ENCODE data around the gene MICB. TPM values are rescaled to one million over a fixed set of nuclear protein-coding genes. Genes with fewer than 3 reads are reported as not detected.

MICB gene
- total RNA-seq, 4 donors from 2014 or later, result 1.7 to 4.8 (median 2.0) TPM

DNA sequence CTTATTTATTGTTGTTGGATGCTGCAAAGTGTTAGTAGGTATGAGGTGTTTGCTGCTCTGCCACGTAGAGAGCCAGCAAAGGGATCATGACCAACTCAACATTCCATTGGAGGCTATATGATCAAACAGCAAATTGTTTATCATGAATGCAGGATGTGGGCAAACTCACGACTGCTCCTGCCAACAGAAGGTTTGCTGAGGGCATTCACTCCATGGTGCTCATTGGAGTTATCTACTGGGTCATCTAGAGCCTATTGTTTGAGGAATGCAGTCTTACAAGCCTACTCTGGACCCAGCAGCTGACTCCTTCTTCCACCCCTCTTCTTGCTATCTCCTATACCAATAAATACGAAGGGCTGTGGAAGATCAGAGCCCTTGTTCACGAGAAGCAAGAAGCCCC lies 12.1 kb downstream of the MICB start:
- Histone ChIP-seq H3K4me1 (no peaks in the 10 kb centered on the region), H3K36me3 (peaks cover 0 to 22% of the 10 kb centered on the region in 2 donors), H3K9me3 (no peaks in the 10 kb centered on the region), H3K27ac (no peak overlapping the region), H3K4me3 (no peak overlapping the region), H3K27me3 (peaks cover 32% of the 10 kb centered on the region)
- TF ChIP-seq EP300 (IDR thresholded peaks at IDR 0.05), result no peak
- TF ChIP-seq, protein P1, sequence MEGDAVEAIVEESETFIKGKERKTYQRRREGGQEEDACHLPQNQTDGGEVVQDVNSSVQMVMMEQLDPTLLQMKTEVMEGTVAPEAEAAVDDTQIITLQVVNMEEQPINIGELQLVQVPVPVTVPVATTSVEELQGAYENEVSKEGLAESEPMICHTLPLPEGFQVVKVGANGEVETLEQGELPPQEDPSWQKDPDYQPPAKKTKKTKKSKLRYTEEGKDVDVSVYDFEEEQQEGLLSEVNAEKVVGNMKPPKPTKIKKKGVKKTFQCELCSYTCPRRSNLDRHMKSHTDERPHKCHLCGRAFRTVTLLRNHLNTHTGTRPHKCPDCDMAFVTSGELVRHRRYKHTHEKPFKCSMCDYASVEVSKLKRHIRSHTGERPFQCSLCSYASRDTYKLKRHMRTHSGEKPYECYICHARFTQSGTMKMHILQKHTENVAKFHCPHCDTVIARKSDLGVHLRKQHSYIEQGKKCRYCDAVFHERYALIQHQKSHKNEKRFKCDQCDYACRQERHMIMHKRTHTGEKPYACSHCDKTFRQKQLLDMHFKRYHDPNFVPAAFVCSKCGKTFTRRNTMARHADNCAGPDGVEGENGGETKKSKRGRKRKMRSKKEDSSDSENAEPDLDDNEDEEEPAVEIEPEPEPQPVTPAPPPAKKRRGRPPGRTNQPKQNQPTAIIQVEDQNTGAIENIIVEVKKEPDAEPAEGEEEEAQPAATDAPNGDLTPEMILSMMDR (IDR thresholded peaks at IDR 0.05), result no peak
- WGBS, 2 donors (ENCODE audit: low coverage in 1 of 2), result 53 to 95% methylated on average over 2 to 4 of the region's 4 CpGs
- ATAC-seq, result no peak

DNA sequence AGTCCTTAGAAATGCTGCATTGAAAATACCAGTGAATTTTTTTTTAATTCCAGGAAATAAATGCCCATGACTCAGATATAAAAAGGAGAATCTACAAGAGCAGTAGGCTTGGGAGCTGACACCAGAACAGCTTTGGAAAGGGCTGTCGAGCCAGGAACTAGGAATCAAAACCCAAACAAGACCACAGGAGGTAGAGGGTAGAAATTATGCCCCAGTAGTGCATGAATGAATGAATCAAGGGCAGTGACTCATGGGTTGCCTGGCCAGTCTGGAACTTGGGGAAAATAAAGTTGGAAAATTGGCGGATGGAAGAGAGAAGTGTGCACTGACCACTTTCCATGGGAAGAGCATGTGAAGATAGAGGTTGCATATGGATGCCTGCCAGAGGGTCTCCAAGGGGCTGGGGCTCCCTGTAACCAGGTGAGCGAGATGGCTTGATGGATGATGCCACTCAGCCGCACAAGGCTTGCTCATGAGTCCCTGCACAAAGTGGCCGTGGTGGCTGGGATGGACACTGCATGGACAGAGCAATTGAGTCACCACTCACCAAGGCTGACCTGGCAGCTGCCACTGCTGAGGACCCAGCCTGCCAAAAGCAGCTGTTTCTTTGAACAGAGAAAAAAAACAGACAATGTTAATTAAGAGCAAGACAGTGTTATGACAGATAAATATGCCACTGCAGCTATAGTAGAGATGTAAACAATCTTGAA lies 15.7 kb downstream of the MICB start:
- no peaks in the 10 kb centered on the region for H3K36me3 ChIP-seq
- H3K27me3 ChIP-seq, result peaks cover 23% of the 10 kb centered on the region
- WGBS, 2 donors (ENCODE audit: low coverage in 1 of 2), result 63 to 65% methylated on average over 3 to 4 of the region's 5 CpGs
- no peak for TF ChIP-seq POLR2A (IDR thresholded peaks at IDR 0.05)
- TF ChIP-seq POLR2AphosphoS5 (IDR thresholded peaks at IDR 0.05), result no peak
- TF ChIP-seq, protein P1 (IDR thresholded peaks at IDR 0.05), result no peak
- no peak for TF ChIP-seq EP300 (IDR thresholded peaks at IDR 0.05)
- ATAC-seq, result no peak
- H3K4me3 ChIP-seq, result no peak overlapping the region
- H3K4me1 ChIP-seq, result no peaks in the 10 kb centered on the region
- no peaks in the 10 kb centered on the region for H3K9me3 ChIP-seq
- no peak overlapping the region for H3K27ac ChIP-seq

DNA sequence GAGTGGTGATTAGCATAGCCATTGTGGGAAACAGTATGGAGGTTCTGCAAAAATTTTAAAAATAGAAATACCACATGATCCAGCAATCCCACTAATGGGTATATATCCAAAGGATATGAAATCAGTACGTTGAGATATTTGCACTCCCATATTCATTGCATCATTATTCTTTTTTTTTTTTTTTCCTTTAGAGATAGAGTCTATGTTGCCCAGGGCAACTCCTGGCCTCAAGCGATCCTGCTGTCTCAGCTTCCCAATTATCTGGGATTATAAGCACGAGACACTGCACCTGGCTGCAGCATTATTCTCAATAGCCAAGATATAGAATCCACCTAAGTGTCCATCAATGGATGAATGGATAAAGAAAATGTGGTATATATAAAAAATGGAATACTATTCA lies 23.9 kb downstream of the MICB start:
- Histone ChIP-seq H3K36me3 (no peaks in the 10 kb centered on the region), H3K4me1 (no peaks in the 10 kb centered on the region), H3K27ac (no peak overlapping the region), H3K27me3 (no peaks in the 10 kb centered on the region), H3K4me3 (no peak overlapping the region), H3K9me3 (no peaks in the 10 kb centered on the region)
- 68 to 86% methylated on average over 2 to 3 of the region's 3 CpGs for WGBS, 2 donors (ENCODE audit: low coverage in 1 of 2)
- TF ChIP-seq POLR2AphosphoS5 (IDR thresholded peaks at IDR 0.05) (no peak), POLR2A (IDR thresholded peaks at IDR 0.05) (no peak)
- TF ChIP-seq, protein P1 (IDR thresholded peaks at IDR 0.05), result no peak
- ATAC-seq, result no peak

DNA sequence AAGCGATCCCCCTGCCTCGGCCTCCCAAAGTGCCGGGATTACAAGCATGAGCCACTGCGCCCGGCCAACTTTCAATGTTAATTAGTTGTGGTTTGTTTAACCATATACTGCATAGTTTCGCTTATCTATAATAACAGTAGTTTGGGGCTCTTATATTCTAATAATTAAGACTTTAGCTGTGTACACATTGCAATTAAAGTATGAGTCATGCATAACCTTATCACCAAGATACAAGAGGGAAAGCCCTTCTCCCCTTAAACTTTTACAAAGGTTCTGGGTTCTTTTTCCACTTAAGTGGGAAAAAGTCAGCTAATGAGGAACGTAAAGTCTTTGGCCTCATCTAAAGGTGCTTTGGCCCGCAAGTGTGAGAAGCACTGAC lies 27.6 kb downstream of the MICB start:
- Histone ChIP-seq H3K27me3 (no peaks in the 10 kb centered on the region), H3K4me1 (no peaks in the 10 kb centered on the region), H3K27ac (no peak overlapping the region), H3K4me3 (no peak overlapping the region), H3K9me3 (no peaks in the 10 kb centered on the region), H3K36me3 (peaks cover 0 to 13% of the 10 kb centered on the region in 2 donors)
- WGBS, 2 donors (ENCODE audit: low coverage in 1 of 2), result 60 to 90% methylated on average over 2 to 7 of the region's 8 CpGs
- no peak for ATAC-seq
- no peak for TF ChIP-seq POLR2A (IDR thresholded peaks at IDR 0.05)
- no peak for TF ChIP-seq POLR2AphosphoS5 (IDR thresholded peaks at IDR 0.05)

DNA sequence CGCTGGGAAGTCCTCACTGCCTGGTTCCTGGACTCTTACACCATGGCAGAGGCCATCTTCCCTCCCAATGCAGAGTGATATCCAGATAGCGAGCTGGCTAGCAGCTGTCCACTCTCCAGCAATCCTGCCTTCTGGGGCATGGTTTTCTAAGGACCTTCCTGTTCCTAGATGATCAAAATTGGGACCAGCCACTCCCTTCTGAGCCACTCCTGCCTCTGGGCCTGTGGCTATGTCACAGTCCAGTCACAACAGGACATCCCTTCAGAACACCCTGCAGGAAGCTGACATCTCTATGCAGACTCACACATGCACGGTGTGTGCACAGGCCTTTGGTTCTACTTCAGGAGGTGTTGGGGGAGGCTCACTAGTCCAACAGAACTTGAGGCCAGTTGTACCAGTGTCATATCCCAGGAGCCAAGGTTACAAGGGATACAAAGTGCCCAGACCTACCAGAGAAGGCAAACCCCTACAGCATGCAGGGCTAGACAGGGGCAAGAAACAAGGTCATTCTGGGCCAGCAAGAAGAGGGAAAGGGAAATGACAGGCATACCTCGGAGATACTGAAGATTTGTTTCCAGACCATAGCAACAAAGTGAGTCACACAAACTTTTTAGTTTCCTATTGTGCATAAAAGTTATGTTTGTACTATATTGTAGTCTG lies 28.1 kb downstream of the MICB start:
- Histone ChIP-seq H3K4me3 (no peak overlapping the region), H3K4me1 (no peaks in the 10 kb centered on the region), H3K9me3 (no peaks in the 10 kb centered on the region), H3K36me3 (peaks cover 0 to 19% of the 10 kb centered on the region in 2 donors), H3K27ac (no peak overlapping the region), H3K27me3 (no peaks in the 10 kb centered on the region)
- TF ChIP-seq POLR2AphosphoS5 (IDR thresholded peaks at IDR 0.05) (no peak), POLR2A (IDR thresholded peaks at IDR 0.05) (no peak), EP300 (IDR thresholded peaks at IDR 0.05) (no peak)
- TF ChIP-seq, protein P1 (IDR thresholded peaks at IDR 0.05), result no peak
- no peak for ATAC-seq
- 78 to 83% methylated on average over 1 to 3 of the region's 4 CpGs for WGBS, 2 donors (ENCODE audit: low coverage in 1 of 2)

Measured in gastroesophageal sphincter (tissue), 4 donors.